Kasumi-1 (cell line): ENCODE results near the gene CDK4.
"Not testable (repeated sequence)": the region's sequence is repeated elsewhere in the genome, so short reads cannot be mapped to it uniquely, and the experiment has no call there.

ENCODE experiments used
- DNase-seq, 2 experiments: peaks; one replicate each; lab custom pipeline; 2025; lab: John Stamatoyannopoulos, UW

Gene CDK4

DNA sequence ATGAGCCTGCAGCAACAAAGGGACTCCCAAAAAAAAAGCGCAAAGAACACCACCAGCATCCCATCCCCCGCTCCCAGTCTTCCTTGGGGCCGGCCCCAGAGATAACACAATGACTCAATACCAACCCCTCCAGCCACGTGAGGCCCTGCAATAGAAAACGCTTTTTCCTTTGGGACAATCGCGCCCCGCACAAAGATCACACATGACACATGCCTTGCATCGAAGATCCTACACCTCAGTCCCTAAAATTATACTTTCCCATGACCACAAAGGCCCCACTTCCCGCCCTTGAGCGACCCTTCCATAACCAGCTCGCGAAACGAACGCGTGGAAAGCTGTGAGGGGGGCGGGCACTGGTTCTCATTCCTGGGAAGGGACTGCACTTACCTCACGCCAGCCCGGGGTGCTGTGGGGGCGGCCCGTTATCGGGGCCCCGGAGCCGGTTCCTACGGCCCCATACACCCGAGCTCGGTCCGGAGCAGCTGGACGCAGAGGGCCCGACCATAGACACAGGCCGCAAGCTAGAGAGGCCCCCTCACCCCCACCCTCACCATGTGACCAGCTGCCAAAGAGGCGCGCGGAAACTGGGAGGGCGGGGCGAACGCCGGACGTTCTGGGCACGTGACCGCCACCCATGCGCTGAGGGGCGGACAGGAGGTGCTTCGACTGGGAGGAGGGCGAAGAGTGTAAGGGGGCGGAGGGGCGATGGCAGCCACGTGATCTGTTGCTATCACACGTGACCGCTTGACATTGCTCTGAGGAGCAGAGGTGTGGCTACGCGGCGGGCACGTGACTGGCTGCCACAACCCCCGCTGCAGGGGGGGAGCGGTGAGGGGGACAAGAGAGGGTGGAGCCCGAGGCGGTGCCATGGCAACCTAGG lies at the start of gene CDK4:
TSS of gene CDK4 (minus strand) at position 523 of the 880 bp plus-strand sequence. CDS start 593 bp downstream, outside the sequence.
- peak; percentile 98 for DNase-seq

DNA sequence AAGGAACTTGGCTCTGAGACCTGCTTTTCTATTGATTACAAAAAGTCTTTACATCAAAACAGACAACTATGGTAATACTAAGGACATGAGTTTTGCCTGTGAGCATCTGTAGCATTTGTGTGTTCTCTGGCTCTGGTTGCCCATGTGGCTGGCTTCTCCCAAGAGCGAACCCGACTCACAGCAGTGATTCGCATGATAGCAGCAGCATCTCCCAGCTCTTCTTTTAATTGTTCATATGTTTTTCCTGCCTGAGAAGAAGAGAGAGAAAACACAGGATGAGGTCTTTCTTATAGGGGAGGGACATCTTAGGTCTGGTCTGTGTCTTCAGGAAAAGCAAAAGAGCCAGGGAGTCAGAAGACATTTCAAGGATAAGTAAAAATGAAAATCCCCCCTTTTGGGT lies 48.9 kb upstream of the CDK4 start:
- no peak for DNase-seq

DNA sequence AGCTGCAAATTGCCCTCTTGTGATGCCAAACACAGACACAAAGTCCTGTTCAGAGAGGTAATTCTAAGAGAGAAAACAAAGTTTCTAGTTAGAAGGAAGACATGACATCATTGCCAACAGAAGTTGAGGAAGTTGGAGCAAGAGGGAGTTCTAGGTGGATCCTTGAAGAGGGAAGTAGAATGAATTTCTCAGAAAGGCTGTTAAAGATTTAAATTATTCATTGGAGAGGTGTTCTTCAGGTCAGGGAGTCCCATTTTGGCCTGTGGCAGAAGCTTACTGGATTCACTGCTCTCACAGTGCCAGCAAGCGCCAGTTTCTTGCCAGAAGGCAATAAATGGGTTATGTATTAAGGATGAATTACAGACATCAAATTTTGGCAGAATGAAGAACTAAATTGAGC lies 45.8 kb upstream of the CDK4 start:
- DNase-seq, result peak; percentile 64 to 66

DNA sequence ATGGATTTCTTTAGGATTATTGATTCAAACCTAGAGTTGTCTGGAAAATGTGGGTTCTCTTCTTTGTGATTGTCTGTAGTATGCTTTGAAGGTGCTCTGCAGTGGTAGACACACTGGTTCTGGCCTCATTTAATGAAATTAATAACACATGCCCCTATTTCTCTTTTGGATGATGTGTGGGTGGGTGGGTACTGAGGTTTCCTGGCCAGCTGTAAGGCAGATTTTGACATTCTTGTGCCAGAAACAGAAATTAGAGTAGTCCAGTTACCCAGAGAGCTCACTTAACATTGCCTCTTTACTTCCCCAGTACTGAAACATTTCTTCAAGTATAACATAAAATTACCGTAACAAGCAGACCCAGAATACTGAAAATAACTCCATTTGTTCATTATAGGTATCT lies 44.9 kb upstream of the CDK4 start:
- no peak for DNase-seq

DNA sequence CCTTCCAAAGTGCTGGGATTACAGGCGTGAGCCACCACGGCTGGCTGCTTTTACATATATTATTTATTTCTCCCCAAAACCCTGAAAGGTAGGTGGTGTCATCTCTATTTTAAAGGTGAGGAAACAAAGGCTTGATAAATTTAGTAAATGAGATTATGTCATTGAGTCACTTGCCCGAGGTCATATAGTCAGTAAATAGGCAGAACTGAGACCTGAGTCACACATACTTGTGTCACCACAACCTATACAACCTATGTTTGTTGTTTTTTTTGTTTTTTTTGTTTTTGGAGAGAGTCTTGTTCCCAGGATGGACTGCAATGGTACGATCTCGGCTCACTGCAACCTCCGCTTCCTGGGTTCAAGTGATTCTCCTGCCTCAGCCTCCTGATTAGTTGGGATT lies 43.2 kb upstream of the CDK4 start:
- DNase-seq, result no peak

DNA sequence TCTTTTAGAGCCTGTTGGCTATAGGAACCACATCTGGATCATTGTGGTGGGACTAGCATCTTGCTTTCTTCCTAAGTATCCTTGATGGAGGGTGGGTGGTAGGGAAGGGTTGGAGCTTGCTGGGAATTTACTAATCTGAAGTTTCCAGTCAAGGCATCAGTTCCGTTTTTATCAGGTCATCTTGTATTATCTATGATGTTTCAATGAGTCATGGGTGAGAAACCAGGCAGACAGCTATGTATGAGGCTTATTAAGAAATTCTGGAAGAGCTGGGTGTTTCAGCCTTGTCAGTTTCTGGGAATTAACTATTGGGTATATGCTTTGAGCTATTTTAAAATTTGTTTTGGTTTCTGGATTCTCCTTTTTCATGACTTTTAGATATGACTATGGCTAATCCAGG lies 41.8 kb upstream of the CDK4 start:
- no peak for DNase-seq

DNA sequence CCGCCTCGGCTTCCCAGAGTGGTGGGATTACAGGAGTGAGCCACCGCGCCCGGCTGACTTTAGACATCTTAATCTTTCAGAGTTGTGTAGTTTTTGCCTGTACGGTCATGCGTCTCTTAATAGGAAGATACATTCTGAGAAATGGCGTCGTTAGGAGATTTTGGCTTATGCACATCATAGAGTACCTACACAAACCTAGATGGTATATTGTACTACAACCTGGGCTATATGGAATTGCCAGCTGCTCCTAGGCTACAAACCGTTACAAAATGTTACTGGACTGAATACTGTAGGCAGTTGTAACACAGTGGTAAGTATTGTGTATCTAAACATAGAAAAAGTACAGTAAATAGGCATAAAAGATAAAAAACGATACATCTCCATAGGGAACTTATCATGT lies 31.8 kb upstream of the CDK4 start:
- no peak for DNase-seq

DNA sequence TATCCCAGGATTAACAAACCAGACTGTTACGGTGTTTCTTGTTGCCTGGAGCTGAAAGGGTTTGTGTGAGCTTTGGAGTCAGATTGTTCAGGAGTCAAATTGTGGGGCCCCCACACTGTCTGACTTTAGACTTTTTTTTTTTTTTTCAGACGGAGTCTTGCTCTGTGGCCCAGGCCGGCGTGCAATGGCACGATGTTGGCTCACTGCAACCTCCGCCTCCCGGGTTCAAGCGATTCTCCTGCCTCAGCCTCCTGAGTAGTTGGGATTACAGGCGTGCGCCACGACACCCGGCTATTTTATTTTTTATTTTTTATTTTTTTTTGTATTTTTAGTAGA lies 31.3 kb upstream of the CDK4 start:
- DNase-seq, result no peak

DNA sequence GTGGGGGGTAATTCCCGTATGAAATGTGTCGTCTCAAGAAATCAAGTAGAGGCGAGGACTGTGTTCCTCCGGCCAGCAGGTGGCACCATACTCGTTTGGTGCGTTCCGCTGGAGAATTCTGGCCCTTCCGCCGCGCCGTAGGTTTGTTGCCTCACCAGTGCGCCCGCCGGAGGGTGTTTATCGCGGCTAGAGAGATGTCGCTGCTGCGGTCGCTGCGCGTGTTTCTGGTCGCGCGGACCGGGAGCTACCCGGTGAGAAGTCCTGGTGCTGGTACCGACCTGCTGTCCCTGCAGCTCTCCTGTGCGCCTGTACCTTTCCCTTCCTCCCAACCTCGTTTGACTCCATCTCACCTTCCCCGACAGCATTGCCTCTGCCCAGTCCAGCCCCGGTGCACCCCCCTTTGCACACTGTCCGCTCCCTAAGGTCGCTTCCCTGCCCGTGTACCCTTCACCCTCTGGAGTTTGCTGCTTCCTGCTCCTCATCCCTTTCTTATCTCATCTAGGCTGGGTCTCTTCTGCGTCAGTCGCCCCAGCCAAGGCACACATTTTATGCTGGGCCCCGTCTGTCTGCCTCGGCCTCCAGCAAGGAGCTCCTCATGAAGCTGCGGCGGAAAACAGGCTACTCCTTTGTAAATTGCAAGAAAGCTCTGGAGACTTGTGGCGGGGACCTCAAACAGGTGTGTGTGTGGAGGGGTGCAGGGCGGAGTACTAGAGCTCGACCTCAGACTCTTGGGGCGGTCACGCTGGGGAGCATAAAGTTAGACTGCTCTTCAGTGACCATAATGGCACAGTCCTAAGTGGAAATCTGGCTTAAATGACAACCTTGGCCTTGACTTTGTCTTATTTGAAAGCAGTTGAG lies 30.7 kb upstream of the CDK4 start, which contains the start of gene TSFM:
TSS of gene TSFM (plus strand) at position 180 of the 858 bp plus-strand sequence. CDS start at position 195, 15 bp downstream.
- peak; percentile 95 to 96 for DNase-seq

DNA sequence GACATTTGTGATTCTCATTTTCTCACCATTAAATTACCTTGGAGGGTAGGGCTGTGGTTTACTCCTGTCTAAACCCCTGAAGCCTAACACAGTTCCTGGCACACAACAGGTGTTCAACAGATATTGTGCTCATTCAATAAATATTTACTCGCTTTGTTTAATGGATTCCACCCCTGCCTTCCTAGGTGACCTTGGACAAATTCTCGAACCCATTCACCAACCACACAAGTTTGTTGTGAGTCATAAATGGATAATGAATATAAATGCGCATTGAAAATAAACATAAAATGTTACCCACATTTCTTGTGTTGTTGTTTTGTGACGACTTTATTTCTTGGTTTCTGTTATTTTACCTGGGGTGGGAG lies 30.1 kb upstream of the CDK4 start:
- no peak for DNase-seq

DNA sequence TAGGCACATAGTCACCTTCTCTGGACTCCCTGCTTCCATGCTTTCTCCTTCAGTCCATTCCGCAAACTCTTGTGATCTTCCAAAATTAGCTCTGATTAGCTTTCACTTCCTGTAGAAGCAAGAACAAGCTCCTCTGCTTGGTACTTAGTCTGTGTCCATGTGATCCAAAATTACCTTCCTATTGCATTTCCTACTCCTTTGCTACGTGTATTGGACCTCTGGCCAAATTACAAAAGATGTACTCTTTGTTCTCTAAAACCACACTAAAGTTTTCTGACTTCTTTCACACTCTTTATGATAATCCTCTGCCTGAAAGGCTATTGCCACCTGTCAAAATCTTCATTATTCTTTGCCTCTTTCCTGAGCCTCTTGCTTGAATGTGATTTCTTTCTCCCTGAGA lies 29.7 kb upstream of the CDK4 start:
- DNase-seq, result no peak

DNA sequence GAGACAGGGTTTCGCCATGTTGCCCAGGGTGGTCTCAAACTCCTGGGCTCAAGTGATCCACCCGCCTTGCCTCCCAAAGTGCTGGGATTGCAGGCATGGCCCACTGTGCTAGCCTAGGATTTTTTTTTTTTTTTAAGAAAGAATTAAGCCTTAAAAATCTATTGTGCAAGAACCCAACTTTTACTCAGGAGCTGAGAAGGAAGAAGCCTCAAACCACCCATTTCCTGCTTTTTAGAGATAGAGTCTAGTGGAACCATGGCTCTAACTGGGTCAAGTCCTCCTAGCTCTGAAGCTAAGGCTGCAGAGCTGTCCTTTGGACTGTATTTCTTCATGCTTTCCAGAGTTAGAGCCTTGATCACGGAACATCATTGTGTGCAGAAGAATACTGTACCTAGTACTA lies 29.1 kb upstream of the CDK4 start:
- peak; percentile 34 to 50 for DNase-seq

DNA sequence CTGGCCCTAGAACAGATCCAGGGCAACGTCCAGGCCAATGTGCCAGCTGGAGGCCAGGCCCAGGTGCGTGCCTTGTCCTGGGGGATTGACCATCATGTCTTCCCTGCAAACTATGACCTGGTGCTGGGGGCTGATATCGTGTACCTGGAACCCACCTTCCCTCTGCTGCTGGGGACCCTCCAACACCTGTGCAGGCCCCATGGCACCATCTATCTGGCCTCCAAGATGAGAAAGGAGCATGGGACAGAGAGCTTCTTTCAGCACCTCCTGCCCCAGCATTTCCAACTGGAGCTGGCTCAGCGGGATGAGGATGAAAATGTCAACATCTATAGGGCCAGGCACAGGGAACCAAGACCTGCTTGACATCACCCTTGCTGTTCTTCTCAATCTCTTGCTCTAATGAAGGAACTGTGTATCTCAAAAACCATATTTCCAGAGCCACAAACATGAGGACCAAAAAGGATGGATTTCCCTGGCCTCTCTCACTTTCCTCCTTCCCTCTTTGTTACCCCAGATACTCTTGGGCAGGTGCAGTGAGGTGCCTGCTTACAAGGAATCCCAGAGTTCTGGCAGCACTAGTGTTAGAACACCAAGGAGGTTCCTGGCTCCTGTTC lies 28.3 kb upstream of the CDK4 start:
- DNase-seq, result no peak

DNA sequence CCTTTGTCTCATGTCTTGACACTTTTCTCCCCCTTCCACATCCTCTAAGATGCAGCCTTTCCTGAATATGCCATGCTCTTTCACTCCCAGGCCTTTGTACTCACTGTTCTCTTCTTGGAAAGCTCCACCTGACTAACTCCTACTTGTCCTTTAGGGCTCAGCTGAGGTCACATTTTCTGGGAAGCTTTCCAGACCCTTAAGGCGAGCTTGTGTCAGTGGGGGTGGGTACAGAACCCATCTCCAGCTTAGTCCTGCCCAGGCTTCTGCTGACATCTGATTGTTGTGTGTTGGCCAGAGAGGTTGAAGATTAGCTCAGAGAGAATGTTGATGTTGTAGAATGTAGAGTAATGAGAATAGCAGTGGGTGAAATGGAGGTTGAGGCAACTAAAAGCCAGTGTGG lies 27.6 kb upstream of the CDK4 start:
- DNase-seq, result no peak

DNA sequence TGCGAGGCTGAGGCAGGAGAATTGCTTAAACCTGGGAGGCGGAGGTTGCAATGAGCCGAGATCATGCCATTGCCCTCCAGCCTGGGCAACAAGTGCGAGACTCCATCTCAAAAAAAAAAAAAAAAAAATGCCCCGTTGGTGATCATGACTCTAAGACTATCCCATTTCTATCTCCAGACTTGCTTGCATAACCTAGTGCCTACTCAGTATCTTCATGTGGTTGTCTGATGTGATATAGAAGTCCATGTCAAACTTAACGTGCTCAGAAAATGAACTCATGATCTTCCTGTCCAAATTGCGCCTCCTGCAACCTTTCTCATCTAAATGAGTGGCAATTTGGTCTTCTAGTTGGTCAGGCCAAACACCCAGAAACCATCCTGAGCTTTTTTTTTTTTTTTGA lies 25.8 kb upstream of the CDK4 start:
- no peak for DNase-seq

DNA sequence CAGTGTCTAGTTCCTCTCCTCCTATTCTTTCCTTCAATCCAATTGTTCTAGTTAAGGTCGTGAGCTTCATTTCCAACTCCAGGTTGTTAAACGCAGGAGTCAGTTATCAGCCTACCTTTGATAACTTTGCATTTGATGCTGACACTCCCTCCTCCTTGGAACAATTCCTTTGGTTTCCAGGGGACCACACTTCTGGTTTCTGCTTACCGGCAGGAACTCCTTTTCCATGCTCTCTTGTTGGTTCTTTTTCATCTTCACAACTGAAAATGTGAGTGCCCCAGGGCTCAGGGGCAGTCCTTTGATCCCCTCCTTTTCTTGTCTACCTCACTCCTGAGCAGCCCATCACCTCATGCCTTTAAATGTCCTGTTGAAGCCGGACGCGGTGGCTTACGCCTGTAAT lies 25.3 kb upstream of the CDK4 start:
- no peak for DNase-seq

DNA sequence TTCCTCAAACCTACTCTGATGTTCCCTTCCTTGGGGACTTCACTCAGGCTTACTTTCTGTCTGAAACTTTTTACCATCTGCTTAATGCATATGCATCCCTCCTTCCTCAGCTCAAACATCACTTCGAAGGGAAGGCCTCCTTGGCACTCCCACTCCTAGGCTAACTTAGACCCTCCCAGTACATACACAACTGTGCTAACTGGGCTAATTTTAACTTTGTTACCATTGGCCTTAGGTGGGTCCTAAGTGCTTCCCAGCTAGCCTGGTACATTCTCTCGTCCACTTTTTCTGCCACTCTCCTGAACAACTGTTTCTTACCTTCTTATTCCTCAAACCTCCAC lies 24.1 kb upstream of the CDK4 start:
- no peak for DNase-seq

DNA sequence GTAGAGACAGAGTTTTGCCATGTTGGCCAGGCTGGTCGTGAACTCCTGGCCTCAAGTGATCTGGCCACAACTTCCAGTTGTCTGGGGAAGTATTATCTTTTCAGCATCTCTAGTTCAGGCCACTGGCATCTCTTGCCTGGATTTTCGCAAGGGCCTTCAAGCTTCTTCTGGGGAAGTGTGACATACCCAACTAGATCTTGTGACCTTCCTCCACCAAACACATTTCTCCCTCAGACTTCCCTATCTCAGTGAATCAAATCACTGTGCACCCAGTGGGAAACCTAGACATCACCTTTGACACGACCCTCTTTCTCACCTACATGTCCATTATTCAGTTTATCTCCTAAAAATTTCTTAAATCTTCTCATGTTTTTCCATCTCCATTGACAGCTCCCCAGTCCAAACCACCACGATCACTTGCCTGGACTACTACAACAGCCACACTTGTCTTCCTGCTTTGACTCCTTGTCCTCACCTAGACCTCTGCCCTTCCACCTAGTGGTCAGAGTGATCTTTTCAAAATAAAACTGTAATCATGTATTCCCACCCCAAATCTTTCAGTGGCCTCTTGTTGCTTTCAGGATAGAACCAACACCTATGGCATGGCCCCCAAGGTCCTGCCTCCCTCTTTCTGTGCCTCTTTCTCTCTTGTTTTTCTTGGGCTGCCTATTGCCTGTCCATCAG lies 23.6 kb upstream of the CDK4 start:
- DNase-seq, result peak in 1 of 2 experiments; percentile 10

DNA sequence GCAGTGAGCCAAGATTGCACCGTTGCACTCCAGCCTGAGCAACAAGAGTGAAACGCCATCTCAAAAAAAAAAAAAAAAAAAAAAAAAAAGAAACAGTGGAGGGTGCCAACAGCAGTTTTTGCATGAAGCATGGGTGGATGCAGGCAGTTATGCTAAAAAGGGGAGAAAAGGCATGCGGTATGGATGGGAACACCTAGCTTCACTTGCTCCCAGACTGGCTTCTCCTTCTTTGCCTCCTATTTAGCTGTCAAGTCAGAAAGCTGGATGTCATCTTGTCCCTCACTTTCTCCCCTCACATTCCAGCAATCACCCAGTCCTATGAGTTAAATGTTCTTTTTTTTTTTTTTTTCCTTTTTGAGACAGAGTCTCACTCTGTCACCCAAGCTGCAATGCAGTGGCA lies 22.9 kb upstream of the CDK4 start:
- no peak for DNase-seq

DNA sequence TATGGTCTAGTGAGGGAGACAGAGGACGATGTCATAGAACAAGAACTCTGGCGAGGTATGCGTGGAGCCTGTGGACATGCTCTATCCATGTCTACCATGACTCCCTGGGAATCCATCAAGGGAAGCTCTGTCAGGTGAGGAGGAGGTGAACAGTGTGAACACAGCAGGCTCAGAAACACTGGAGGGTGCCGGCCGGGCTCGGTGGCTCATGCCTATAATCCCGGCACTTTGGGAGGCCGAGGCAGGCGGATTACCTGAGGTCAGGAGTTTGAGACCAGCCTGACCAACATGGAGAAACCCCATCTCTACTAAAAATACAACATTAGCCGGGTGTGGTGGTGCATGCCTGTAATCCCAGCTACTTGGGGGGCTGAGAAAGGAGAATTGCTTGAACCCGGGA lies 22.5 kb upstream of the CDK4 start:
- not testable (repeated sequence) for DNase-seq

DNA sequence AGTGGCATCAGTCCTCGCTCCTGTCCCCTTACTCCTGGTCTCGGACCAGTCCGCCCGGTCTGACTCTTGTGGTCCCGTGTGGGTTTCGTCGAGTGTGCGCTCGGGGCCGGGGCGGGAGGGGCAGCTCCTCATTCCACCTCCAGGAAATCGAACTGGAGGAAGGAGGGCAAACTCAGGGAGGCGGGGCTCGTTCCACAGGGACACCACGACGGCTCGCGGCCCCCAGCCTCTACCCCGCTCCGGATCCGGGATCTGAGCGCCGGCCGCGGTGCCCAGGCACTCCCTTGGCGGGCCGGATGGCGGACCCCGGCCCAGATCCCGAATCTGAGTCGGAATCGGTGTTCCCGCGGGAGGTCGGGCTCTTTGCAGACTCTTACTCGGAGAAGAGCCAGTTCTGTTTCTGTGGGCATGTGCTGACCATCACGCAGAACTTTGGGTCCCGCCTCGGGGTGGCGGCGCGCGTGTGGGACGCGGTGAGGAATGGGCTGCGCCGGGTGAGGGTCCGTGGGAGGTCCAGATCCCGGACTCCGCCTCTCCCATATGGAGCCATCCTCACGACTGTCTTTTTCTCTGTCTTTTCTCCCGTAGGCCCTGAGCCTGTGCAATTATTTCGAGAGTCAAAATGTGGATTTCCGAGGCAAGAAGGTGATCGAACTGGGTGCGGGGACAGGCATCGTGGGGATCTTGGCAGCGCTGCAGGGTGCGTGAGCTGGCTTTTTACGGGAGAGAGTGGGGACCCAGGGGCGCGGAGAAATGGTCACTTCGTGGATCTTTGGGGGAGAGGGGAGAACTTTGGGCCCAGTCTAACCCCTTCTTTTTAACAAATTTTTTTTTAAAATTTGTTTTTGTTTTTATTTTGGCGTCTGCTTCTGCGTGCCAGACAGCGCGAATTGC lies 20.6 kb upstream of the CDK4 start, which contains the start of gene EEF1AKMT3:
TSS of gene EEF1AKMT3 (plus strand) at position 186 of the 894 bp plus-strand sequence. CDS start at position 297, 111 bp downstream.
- peak; percentile 51 to 54 for DNase-seq
